ENCODE measurements around the gene P2RY8.
"Not testable (repeated sequence)": the region's sequence is repeated elsewhere in the genome, so short reads cannot be mapped to it uniquely, and the experiment has no call there.

P2RY8 gene

GRCh38 chrX:1537031-1537715 is at the start of gene P2RY8:
P2RY8 (minus strand) TSS chrX:1537185; CDS start chrX:1466558, 70,627 bp downstream.
- no peak for DNase-seq

- no peak for DNase-seq
Observed at GRCh38 chrX:1584237-1585011, 47.4 kb upstream of the P2RY8 start.

GRCh38 chrX:1582686-1583437 is 45.9 kb upstream of the P2RY8 start:
- DNase-seq = no peak

GRCh38 chrX:1581132-1581531 is 44.1 kb upstream of the P2RY8 start:
- peak; percentile 2 for DNase-seq

GRCh38 chrX:1578511-1579173 is 41.7 kb upstream of the P2RY8 start:
- no peak for DNase-seq

- DNase-seq = no peak
Observed at GRCh38 chrX:1577845-1578244, 40.9 kb upstream of the P2RY8 start.

- DNase-seq = no peak
Observed at GRCh38 chrX:1576201-1576992, 39.4 kb upstream of the P2RY8 start.

- not testable (repeated sequence) for DNase-seq
Observed at GRCh38 chrX:1574181-1574580, 37.2 kb upstream of the P2RY8 start.

GRCh38 chrX:1564750-1565683 is 28.0 kb upstream of the P2RY8 start:
- DNase-seq = no peak

- DNase-seq = not testable (repeated sequence)
Observed at GRCh38 chrX:1564077-1564476, 27.1 kb upstream of the P2RY8 start.

- no peak for DNase-seq
Observed at GRCh38 chrX:1561164-1561563, 24.2 kb upstream of the P2RY8 start.

- DNase-seq = no peak
Observed at GRCh38 chrX:1558761-1559468, 21.9 kb upstream of the P2RY8 start.

- DNase-seq = not testable (repeated sequence)
Observed at GRCh38 chrX:1557442-1557841, 20.5 kb upstream of the P2RY8 start.

- no peak for DNase-seq
Observed at GRCh38 chrX:1555370-1555769, 18.4 kb upstream of the P2RY8 start.

GRCh38 chrX:1554469-1555210 is 17.7 kb upstream of the P2RY8 start:
- DNase-seq = no peak

- DNase-seq = no peak
Observed at GRCh38 chrX:1551959-1552546, 15.1 kb upstream of the P2RY8 start.

- DNase-seq = no peak
Observed at GRCh38 chrX:1546691-1547251, 9.8 kb upstream of the P2RY8 start.

- DNase-seq = no peak
Observed at GRCh38 chrX:1545776-1546408, 8.9 kb upstream of the P2RY8 start.
